K562 (cell line): Measurements from ENCODE around the gene RTP5. TPM values are rescaled to one million over a fixed set of nuclear protein-coding genes. Genes with fewer than 3 reads are reported as not detected.

ENCODE experiments used
- FOXP1 ChIP-seq: sonication (generic); formaldehyde crosslinking; IDR thresholded peaks from 2 replicates; pipeline ENCODE4 v1.8.0; 2022; ENCODE audit warnings: mild to moderate bottlenecking, missing genetic modification reagents
- HIVEP1 ChIP-seq: fragments of 250-450 bp; sonication (Bioruptor Pico); IDR thresholded peaks from 2 replicates; pipeline ENCODE4 v1.4.0; 2020; ENCODE audit warnings: mild to moderate bottlenecking
- KAT7 ChIP-seq: sonication (generic); formaldehyde crosslinking; IDR thresholded peaks from 2 replicates; pipeline ENCODE4 v1.8.0; 2022; ENCODE audit warnings: missing genetic modification reagents, mild to moderate bottlenecking, borderline replicate concordance
- KDM2B ChIP-seq: fragments of 250-450 bp; sonication (Bioruptor Pico); IDR thresholded peaks from 2 replicates; pipeline ENCODE4 v1.8.0; 2021; ENCODE audit warnings: mild to moderate bottlenecking, moderate library complexity
- MED1 ChIP-seq: sonication (generic); formaldehyde crosslinking; IDR thresholded peaks from 2 replicates; pipeline ENCODE4 v1.8.1; 2023; ENCODE audit warnings: missing genetic modification reagents, borderline replicate concordance
- NCOA1 ChIP-seq: fragments of 450-650 bp; IDR thresholded peaks from 2 replicates; pipeline ENCODE4 v1.6.1; 2016; ENCODE audit warnings: low read depth
- NCOR1 ChIP-seq: fragments of 450-650 bp; IDR thresholded peaks from 2 replicates; pipeline ENCODE4 v1.6.1; 2016; ENCODE audit warnings: mild to moderate bottlenecking, moderate library complexity
- POLR2AphosphoS5 ChIP-seq: IDR thresholded peaks from 2 replicates; pipeline ENCODE4 v1.6.1; 2011; ENCODE audit warnings: mild to moderate bottlenecking, low read depth, low read length, moderate library complexity; ENCODE audit not compliant: control insufficient read depth, insufficient read depth
- RBBP5 ChIP-seq: fragments of 200-600 bp; sonication (generic); IDR thresholded peaks from 2 replicates; pipeline ENCODE4 v1.6.1; 2012; ENCODE audit warnings: borderline replicate concordance, mild to moderate bottlenecking, low read length, control low read depth, inconsistent platforms; ENCODE audit not compliant: insufficient read depth, poor library complexity, severe bottlenecking
- SIX5 ChIP-seq, 2 experiments: IDR thresholded peaks; 2 replicates each; pipeline ENCODE4 v1.6.1; 2011; ENCODE audit warnings: low read length in 2 of 2, borderline replicate concordance in 1 of 2, low read depth in 1 of 2, mild to moderate bottlenecking in 1 of 2, moderate library complexity in 1 of 2; ENCODE audit not compliant: insufficient read depth in 1 of 2
- TAF9B ChIP-seq: fragments of 450-650 bp; IDR thresholded peaks from 2 replicates; pipeline ENCODE4 v1.6.1; 2018; ENCODE audit warnings: mild to moderate bottlenecking; ENCODE audit not compliant: partially characterized antibody
- TCF3 ChIP-seq: sonication (generic); formaldehyde crosslinking; IDR thresholded peaks from 2 replicates; pipeline ENCODE4 v1.4.0; 2020; ENCODE audit warnings: mild to moderate bottlenecking, missing genetic modification reagents
- ZFP30 ChIP-seq: fragments of 250-450 bp; sonication (Bioruptor Pico); IDR thresholded peaks from 2 replicates; pipeline ENCODE4 v1.8.0; 2022; ENCODE audit warnings: moderate library complexity, mild to moderate bottlenecking, inconsistent platforms, borderline replicate concordance
- ZMIZ1 ChIP-seq, 2 experiments: fragments of 150-350 bp in 1 of 2; IDR thresholded peaks; 2 replicates each; pipeline ENCODE4 v1.6.1; 2012 to 2016; ENCODE audit warnings: low read depth in 2 of 2, low read length in 2 of 2, mild to moderate bottlenecking in 1 of 2, moderate library complexity in 1 of 2
- ZNF407 ChIP-seq: fragments of 450-650 bp; IDR thresholded peaks from 2 replicates; pipeline ENCODE4 v1.6.1; 2016; ENCODE audit warnings: low read depth
- ZNF431 ChIP-seq: sonication (generic); formaldehyde crosslinking; IDR thresholded peaks from 2 replicates; pipeline ENCODE4 v1.8.0; 2022; ENCODE audit warnings: mild to moderate bottlenecking, missing genetic modification reagents
- polyA plus RNA-seq, 8 experiments: library from polyadenylated mRNA; depleted of rRNA in 4 of 8; stranded (reverse) in 5 of 8; unstranded in 3 of 8; fragments of >200 nt; fragmentation: Nextera tagmentation in 2 of 8; fragmentation: Illumina TruSeq in 1 of 8; extraction: Ambion mirVana in 2 of 8; extraction: Trizol in 1 of 8; gene quantifications; 2 replicates each; pipeline versions ENCODE4 v1.2.1 to v1.2.3, GENCODE V29; 2011 to 2014; ENCODE audit warnings: inconsistent platforms in 1 of 8, missing spikeins in 1 of 8
- total RNA-seq, 7 experiments: library from RNA; depleted of rRNA in 6 of 7; stranded (reverse); fragments of >200 nt in 6 of 7; fragmentation: Illumina TruSeq in 2 of 7; extraction: Trizol in 2 of 7; gene quantifications; 2 replicates each; pipeline versions ENCODE4 v1.2.1 to v1.2.3, GENCODE V29; 2011 to 2021; ENCODE audit warnings: low replicate concordance in 1 of 7

Gene RTP5
- total and polyA plus RNA-seq, 9 of the 15 experiments (the other 6 are each of a cell fraction or from before 2014, with no cell fraction given): not detected

GRCh38 chr2:241844066-241844728 is 25.3 kb upstream of the RTP5 start (continued):
- TF ChIP-seq ZNF407 (no peak), KAT7 (CRISPR knock-in tag) (no peak), HIVEP1 (CRISPR knock-in tag) (no peak), ZMIZ1 (IDR thresholded peaks at IDR 0.05; ENCODE audit: low read depth in 2 of 2, low read length in 2 of 2) (no peak), FOXP1 (CRISPR knock-in tag) (no peak), MED1 (CRISPR knock-in tag) (no peak), ZNF431 (CRISPR knock-in tag) (no peak), KDM2B (CRISPR knock-in tag) (no peak; the same call in 1 of the 2 replicates), TCF3 (CRISPR knock-in tag) (no peak), NCOA1 (no peak), NCOR1 (no peak), TAF9B (no peak), RBBP5 (peak; percentile 61), SIX5 (IDR thresholded peaks at IDR 0.05; ENCODE audit: borderline replicate concordance in 1 of 2, insufficient read depth in 1 of 2, low read depth in 1 of 2, low read length in 2 of 2) (no peak), POLR2AphosphoS5 (no peak), ZFP30 (CRISPR knock-in tag) (no peak)
